ENCODE measurements around the gene MAGI2. TPM values are rescaled to one million over a fixed set of nuclear protein-coding genes. Genes with fewer than 3 reads are reported as not detected.

The MAGI2 gene
- total RNA-seq, 1 experiment from 2014 or later: 14.3 TPM

DNA sequence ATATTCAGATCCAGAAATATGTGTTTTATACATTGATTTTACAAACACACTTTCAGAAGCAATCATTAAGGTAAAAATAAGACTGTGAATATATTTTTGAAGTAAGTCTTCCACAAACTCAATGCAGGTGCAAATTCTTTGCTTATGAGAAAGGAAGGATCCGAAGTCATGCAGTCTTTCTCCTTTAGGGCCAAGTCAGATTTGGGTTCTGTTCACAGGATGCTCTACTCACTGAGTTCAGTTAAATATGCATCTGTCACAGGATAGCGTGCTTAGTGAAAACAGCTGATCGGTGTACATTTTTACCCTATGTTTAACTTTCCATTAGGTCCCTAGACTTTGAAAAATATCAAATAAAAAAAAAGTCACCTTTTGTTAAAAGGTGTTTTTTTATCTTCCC is 1046.4 kb downstream of the MAGI2 start:
- H3K79me2 ChIP-seq (ENCODE audit: insufficient read depth, low read length): no peaks in the 10 kb centered on the region
- no peak overlapping the region for H2BK12ac ChIP-seq (ENCODE audit: insufficient read length, low read depth, low read length)
- H2AK5ac ChIP-seq (ENCODE audit: insufficient read length, low read length): no peak overlapping the region
- no peak overlapping the region for H3T11ph ChIP-seq (ENCODE audit: low read length)
- no peak overlapping the region for H3K56ac ChIP-seq (ENCODE audit: insufficient read length, low read depth, low read length)
- H3K4me1 ChIP-seq (ENCODE audit: insufficient read depth, low read length): peaks cover 3% of the 10 kb centered on the region; the same call in 1 of the 2 replicates
- H4K91ac ChIP-seq (ENCODE audit: insufficient read length, low read depth, low read length): no peak overlapping the region
- H3K23me2 ChIP-seq (ENCODE audit: insufficient read length, low read depth, low read length, poor library complexity, severe bottlenecking): no peaks in the 10 kb centered on the region
- WGBS (ENCODE audit: extremely low coverage, insufficient read length, low lambda C conversion rate): no CpG with 5 or more reads among the region's 3 CpGs
- DNase-seq: no peak
- no peak overlapping the region for H2BK120ac ChIP-seq (ENCODE audit: low read depth, low read length, poor library complexity, severe bottlenecking)
- no peak overlapping the region for H2AFZ ChIP-seq (ENCODE audit: low read length)
- no peak for TF ChIP-seq CTCF (conservative IDR thresholded peaks at IDR 0.05)
- H3K4me2 ChIP-seq (ENCODE audit: insufficient read depth, insufficient read length, low read length): no peak overlapping the region
- Mint-ChIP-seq H3K27me3 (ENCODE audit: low read depth) (no peaks in the 10 kb centered on the region), H3K36me3 (ENCODE audit: insufficient read depth in 1 of 3, low read depth in 3 of 3) (peaks cover 0 to 13% (median 7%) of the 10 kb centered on the region in 3 experiments; a peak in 5 of 7 replicates), H3K9me3 (peaks cover 6 to 8% of the 10 kb centered on the region in 2 experiments; a peak in 3 of 5 replicates), H3K27ac (no peak overlapping the region), H3K4me1 (peaks cover 10 to 25% of the 10 kb centered on the region in 2 experiments), H3K4me3 (no peak overlapping the region)
- H3K18ac ChIP-seq (ENCODE audit: insufficient read length, low read depth, low read length): no peak overlapping the region
- H3K27me3 ChIP-seq (ENCODE audit: insufficient read depth, low read length): no peaks in the 10 kb centered on the region
- H2BK15ac ChIP-seq (ENCODE audit: low read depth, low read length): no peak overlapping the region
- H4K8ac ChIP-seq (replicated peaks; ENCODE audit: insufficient read length, low read depth, low read length): no peak overlapping the region
- no peak overlapping the region for H3K4ac ChIP-seq (ENCODE audit: low read depth, low read length)
- no peak overlapping the region for H2BK5ac ChIP-seq (ENCODE audit: insufficient read length, low read length)
- H3K9me3 ChIP-seq (ENCODE audit: control insufficient read depth, low read depth, low read length): no peaks in the 10 kb centered on the region
- H3K23ac ChIP-seq (ENCODE audit: insufficient read length, low read depth, low read length): no peak overlapping the region
- H3K14ac ChIP-seq (ENCODE audit: insufficient read depth, low read length): no peak overlapping the region
- no peaks in the 10 kb centered on the region for H3K79me1 ChIP-seq (ENCODE audit: insufficient read depth, low read depth, low read length, poor library complexity, severe bottlenecking)
- no peak overlapping the region for H2BK20ac ChIP-seq (ENCODE audit: low read depth, low read length, poor library complexity, severe bottlenecking)
- H3K9ac ChIP-seq (ENCODE audit: extremely low read depth, insufficient read length, low read length): no peak overlapping the region
- H4K5ac ChIP-seq (ENCODE audit: insufficient read length, low read depth, low read length): no peak overlapping the region
- H3K27ac ChIP-seq (ENCODE audit: insufficient read length, low read depth, low read length): no peak overlapping the region
- H4K20me1 ChIP-seq (ENCODE audit: control insufficient read depth, insufficient read depth, insufficient read length): no peaks in the 10 kb centered on the region
